GM18858 (cell line): ENCODE data around the gene TTLL10.

Experiments
- ATAC-seq: cut with Tn5 transposase; IDR thresholded peaks from one replicate; pipeline ENCODE4 v1.9.1; 2021; ENCODE audit not compliant: unreplicated experiment

Gene TTLL10

GRCh38 chr1:1157426-1157913, 16.2 kb upstream of the TTLL10 start:
- no peak for ATAC-seq

- no peak for ATAC-seq
Measured at GRCh38 chr1:1157914-1158710, 15.6 kb upstream of the TTLL10 start.

GRCh38 chr1:1160281-1160930, 13.3 kb upstream of the TTLL10 start:
- no peak for ATAC-seq

- ATAC-seq = no peak
Measured at GRCh38 chr1:1161078-1161682, 12.5 kb upstream of the TTLL10 start.

DNA sequence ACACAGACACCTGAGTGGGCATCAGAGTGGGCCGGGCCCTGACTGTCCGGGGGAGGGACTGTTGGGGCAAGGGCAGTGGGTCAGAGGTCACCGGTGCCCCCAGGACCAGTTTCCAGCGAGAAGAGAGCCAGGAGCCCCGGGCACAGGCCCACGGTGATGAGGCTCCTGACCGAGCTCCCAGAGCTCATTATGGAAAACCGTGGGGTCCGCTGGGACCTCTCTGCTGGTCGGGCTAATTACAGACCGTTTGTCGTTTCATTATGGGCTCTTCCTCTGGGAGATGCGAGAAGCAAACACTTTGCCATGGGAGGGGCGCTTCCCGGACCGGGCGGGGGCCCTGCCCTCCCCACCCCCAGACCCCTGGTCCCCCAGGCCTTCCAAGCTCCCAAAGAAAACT, 12.0 kb upstream of the TTLL10 start:
- ATAC-seq = no peak

GRCh38 chr1:1162597-1163537, 10.8 kb upstream of the TTLL10 start:
- no peak for ATAC-seq

GRCh38 chr1:1163538-1164070, 10.1 kb upstream of the TTLL10 start:
- ATAC-seq = no peak

GRCh38 chr1:1164361-1164700, 9.3 kb upstream of the TTLL10 start:
- ATAC-seq = no peak

DNA sequence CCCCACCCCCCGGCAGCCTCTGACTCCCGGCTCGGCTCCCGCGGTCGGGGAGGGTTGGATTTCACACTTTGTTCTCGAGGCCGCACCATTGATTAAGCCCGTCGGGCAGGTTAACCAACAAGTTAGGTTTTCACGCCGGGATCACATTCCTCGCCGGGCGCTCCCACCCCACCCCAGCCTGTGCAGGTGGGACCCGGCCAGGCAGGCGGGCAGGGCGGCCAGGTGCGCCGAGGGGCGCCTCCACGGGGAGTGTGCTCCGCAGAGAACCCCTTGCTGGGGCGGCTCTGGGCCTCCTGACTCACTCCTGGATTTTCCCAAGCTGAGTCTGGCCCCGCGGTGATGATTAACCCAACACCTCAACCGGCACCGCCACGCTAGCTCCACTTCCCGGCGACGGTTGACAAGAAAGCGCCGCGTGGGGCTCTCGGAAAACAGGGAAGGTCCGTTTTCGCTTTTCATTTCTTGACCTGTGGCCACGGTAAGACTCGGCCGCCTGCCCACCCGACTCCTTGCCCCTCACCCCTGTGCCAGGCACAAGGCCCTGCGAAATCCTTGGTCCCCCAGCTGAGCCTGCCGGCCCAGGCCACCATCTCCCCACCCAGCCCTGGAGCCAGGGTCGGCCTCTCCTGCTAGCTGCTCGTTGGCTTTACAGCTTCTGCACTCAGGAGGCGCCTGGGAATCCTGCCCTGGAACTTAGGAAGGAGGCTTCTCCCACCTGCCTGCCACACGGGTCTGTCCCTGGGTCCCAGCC, 8.8 kb upstream of the TTLL10 start:
- no peak for ATAC-seq

- no peak for ATAC-seq
Measured at GRCh38 chr1:1165485-1165884, 8.2 kb upstream of the TTLL10 start.

DNA sequence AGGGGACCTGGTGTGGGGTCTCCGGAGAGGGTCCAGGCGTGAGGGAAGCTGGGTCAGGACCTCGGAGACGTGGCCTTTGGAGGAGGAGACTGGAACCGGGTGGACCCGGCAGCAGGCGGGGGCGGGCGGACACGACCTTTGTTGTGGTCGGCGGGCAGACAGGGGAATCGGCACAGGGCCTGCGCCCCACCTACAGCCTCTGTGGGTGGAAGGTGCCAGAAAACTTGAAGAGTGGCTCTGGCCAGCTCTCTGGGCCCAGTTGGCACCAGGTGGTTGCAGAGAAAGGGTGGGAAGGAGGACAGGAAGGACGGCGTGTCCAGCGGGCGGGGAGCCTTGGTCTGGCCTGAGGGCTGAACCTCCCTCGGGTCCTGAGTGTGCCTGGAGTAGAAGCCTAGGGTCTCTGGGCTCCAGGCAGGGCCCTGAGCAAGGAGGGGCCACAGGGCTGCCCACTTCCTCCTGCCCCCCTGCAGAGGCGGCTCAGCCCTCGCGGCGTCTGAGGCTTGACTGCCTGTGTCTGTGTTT, 7.7 kb upstream of the TTLL10 start:
- no peak for ATAC-seq

GRCh38 chr1:1166642-1167397, 6.9 kb upstream of the TTLL10 start:
- no peak for ATAC-seq

DNA sequence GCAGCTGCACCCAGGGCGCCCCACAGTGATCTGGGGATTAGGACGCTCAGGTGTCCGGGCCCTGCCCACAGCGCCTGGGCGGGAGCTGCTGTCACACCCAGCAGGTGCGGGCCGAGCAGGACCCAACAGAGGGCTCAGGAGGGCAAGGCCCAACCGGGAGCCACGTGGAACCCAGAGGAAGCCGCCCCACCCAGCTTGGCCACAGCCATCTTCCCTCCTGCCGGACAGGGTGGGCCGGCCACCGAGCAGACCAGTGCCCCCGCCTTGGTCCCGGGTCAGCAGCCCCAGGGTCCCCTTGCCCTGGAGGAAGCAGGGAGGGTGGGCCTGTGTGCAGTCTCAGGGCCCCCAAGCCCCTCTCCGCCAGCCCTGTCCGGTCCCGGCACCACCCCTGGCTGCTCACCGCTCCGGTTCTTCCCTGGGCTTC, 6.3 kb upstream of the TTLL10 start:
- ATAC-seq = no peak

DNA sequence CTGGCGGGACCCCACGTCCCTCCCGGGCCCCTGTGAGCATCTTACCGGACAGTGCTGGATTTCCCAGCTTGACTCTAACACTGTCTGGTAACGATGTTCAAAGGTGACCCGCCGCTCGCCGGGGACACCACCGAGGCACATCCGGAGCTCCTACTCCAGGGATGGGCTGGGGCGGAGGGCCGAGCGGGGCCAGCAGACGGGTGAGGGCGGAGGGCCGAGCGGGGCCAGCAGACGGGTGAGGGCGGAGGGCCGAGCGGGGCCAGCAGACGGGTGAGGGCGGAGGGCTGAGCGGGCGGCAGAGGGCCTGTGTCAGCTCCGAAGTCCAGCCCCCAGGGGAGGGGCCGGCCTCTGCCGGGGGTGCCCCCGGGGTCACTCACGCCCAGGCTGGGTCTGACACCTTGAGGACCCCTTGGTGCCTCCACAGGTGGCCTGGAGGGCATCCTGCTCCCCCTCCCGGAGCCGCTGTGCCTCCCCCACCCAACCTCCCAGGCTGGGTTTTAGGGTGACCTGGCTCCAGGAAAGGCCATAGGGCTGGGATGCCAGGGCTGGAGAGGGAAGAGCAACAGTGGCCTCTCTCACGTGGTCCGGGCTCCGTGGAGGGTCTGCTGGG, 5.7 kb upstream of the TTLL10 start:
- no peak for ATAC-seq

GRCh38 chr1:1168451-1169411, 4.9 kb upstream of the TTLL10 start:
- no peak for ATAC-seq

GRCh38 chr1:1169429-1170214, 4.1 kb upstream of the TTLL10 start:
- no peak for ATAC-seq
